NCI-H526 treated with DMSO at 0.1 percent for 48 hours (cell line): Measurements from ENCODE around the gene CYP2A6.
"Not testable (repeated sequence)": the region's sequence is repeated elsewhere in the genome, so short reads cannot be mapped to it uniquely, and the experiment has no call there.

ENCODE experiments used
- DNase-seq: peaks from one replicate; lab custom pipeline; 2025; lab: John Stamatoyannopoulos, UW

CYP2A6 gene

GRCh38 chr19:40846722-40847121 lies 3.5 kb downstream of the CYP2A6 start:
- DNase-seq = not testable (repeated sequence)

DNA sequence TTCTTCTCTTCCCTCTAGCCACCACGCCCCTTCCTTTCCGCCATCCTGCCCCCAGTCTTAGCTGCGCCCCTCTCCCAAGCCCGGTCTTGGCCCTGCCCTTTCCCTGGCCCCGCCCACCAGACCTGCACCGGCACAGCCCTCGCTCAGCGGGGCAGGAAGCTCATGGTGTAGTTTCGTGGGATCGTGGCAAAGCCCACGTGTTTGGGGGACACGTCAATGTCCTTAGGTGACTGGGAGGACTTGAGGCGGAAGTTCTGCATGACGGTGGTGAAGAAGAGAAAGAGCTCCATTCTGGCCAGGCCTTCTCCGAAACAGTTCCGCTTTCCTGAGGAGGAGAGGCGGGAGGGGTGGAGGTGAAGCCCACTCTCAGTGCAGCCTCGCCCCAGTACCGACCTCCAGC lies 6.6 kb downstream of the CYP2A6 start:
- not testable (repeated sequence) for DNase-seq

- not testable (repeated sequence) for DNase-seq
Observed at GRCh38 chr19:40842997-40843652, 7.1 kb downstream of the CYP2A6 start.

- not testable (repeated sequence) for DNase-seq
Observed at GRCh38 chr19:40842012-40842411, 8.2 kb downstream of the CYP2A6 start.

DNA sequence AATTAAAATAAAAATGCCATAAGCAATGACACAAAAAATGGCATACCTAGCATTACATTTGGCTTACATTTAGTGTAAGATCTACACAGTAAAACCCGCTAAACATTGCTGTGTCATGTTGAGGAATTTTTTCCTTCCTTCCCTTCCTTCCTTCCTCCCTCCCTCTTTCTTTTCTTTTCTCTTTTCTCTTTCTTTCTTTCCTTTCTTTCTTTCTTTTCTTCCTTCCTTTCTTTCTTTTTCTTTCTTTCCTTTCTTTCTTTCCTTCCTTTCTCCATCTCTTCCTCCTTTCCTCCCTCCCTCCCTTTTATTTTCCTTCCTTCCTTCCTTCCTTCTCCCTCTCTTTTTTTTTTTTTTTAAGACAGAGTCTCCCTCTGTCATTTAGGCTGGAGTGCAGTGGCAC lies 11.8 kb downstream of the CYP2A6 start:
- not testable (repeated sequence) for DNase-seq

GRCh38 chr19:40836754-40837429 lies 13.4 kb downstream of the CYP2A6 start:
- no peak for DNase-seq

DNA sequence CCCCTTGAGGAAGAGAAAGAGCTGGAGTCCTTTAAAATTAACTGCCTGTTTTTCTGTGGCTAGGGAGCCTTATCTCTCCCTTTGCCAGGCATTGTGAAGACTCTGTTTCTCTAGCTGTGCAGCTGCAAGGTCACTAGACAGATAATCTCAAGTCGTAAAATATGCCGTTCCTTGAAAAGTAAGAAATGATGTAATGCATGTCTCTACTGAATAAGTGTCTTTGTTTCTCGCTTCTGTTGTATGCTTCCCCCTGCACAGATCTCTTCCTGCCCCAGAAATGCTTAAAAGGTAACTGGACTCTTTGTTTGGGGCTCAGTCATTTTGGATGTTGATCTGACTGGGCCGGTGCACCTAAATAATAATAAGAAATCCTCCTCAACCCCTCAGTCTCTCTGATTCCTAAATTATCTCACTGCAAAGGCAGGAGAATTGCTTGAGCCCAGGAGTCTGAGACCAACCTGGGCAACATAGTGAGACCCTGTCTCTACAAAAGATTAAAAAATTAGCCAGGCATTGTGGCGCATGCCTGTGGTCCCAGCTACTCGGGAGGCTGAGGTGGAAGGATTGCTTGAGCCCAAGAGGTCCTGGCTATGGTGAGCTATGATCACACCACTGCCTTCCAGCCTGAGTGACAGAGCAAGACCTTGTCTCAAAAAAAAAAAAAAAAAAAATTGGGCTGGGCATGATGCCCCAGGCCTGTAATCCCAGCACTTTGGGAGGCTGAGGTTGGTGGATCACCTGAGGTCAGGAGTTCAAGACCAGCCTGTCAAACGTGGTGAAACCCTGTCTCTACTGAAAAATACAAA lies 16.3 kb downstream of the CYP2A6 start:
- DNase-seq = not testable (repeated sequence)

- DNase-seq = not testable (repeated sequence)
Observed at GRCh38 chr19:40832431-40832790, 17.8 kb downstream of the CYP2A6 start.

DNA sequence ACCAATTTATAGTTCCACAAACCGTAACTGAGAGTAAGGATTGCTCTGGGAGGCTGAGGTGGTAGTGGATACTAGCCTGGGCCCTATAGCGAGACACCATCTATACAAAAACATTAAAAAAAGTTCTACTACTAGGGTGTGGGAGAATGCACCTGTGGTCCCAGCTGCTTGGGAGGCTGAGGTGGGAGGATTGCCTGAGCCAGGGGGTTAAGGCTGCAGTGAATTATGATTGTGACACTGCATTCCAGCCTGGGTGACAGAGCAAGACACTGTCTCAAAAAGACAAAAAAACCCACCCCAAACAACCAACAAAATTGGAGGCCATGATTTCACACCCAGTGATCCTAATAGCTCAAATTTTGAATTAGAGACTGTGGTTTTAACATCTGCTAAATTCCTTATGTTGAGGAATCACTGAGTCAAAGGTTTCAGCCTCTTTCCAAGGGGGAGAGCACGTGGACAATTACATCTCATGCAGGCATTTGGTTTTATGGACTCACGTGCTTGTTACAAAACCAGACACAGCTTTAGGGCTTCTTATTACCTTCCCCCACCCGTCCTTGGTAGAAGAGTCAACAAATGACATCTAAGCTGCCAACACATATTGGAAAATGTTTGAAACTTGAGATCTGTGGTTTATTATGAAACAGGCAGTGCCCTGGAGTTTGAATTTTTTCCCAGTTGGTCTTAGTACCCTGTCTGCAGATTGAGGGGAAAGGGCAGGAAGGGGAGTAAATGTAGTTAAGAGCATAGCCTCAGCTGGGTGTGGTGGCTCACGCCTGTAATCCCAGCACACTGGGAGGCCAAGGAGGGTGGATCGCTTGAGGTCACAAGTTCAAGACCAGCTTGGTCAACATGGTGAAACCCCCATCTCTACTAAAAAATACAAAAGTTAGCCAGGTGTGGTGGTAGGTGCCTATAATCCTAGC lies 18.5 kb downstream of the CYP2A6 start:
- DNase-seq = no peak

GRCh38 chr19:40830741-40831140 lies 19.5 kb downstream of the CYP2A6 start:
- not testable (repeated sequence) for DNase-seq

GRCh38 chr19:40829205-40829604 lies 21.0 kb downstream of the CYP2A6 start:
- DNase-seq = no peak

DNA sequence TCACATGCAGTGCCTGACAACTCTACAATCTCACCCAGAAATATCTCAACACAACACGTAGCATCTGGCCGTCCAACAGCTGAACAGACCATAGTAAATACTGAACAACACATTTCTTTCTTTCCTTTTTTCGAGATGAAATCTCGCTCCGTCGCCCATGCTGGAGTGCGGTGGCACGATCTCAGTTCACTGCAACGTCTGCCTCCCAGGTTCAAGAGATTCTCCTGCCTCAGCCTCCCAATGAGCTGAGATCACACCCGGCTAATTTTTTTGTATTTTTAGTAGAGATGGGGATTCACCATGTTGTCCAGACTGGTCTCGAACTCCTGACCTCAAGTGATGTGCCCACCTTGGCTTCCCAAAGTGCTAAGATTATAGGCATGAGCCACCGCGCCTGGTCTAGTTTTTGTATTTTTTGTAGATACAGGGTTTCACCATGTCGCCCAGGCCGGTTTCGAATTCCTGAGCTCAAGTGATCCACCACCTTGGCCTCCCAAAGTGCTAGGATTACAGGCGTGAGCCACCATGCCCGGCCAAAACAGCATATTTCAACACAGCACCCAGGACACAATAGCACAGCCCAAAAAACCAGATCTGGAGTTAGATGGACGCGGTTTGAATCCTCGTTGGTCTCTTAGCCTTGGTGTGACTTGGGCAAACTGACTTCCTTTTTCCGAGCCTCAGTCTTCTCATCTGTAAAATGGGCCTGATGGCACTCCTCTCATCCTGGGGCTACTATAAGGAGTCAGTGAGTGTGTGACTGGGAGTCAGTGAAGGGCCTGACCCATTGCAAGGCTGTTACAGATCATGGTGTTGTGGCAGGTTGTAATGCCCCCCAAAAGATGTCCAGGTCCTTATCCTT lies 22.6 kb downstream of the CYP2A6 start:
- DNase-seq = no peak

DNA sequence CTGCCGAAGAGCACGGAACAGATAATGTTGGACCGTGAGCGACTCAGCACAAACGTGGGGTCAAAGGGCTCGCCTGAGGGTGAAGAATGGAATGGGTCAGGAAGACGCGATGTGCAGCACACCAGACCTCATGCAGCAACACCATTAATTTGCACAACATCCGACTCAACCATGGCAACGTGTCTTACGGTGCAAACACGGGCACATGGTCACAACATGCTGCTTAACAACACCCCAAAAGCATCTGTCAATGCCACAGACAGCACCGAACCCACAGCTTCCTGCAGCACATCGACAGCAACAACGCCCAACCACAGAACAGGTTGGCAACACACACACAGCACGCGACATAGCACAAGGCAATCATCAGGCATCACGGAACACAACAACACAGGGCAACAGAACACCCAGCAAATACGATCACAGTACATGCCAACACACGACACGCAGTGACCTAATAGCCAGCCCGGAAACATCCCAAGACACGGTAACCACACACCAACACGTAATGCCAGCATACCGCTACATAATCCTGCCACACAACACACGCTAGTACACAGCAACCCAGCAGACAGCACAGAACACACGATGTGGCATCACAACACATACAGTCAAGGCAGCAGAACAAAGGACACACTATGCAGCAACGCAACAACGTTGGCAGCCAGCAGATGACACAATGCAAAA lies 23.4 kb downstream of the CYP2A6 start:
- DNase-seq = not testable (repeated sequence)

DNA sequence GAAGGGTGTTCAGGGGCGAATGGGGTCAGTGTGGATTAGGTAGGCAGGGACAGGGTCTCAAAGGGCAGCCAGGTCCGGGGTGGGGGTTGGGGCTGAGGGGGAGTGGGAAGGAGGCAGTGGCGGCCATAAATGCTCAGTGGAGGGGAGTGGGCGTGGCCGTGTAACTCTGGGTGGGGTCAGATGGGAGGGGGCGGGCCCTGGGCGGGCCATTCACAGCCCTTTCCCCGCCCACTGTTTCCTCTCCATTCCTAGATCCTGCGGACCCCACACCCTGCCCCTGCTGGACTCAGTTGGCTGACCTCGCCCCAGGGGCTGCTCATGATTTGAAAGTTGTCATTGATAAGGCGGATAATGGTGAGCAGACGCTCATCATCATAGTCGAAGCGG lies 23.9 kb downstream of the CYP2A6 start:
- not testable (repeated sequence) for DNase-seq

DNA sequence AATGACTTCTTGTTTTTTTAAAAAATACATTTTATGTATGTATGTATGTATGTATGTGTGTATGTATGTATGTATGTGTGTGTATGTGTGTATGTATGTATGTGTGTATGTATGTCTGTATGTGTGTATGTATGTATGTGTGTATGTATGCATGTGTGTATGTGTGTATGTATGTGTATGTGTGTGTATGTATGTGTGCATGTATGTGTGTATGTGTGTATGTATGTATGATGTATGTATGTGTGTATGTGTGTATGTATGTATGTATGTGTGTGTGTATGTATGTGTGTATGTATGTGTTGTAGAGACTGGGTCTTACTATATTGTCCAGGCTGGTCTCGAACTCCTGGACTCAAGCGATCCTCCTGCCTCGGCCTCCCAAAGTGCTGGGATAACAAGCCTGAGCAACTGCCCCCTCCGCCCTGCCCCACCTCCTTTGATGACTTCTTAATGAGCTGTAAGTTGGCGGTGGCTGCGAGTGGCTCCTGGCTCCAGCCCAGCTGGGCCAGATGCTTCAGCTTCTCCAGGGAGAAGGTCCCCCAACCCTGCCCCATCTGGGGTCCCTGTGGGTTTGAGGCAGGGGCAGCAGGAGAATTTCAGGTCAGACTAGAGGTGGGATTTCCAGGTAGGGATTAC lies 24.7 kb downstream of the CYP2A6 start:
- DNase-seq = not testable (repeated sequence)

GRCh38 chr19:40824916-40825315 lies 25.3 kb downstream of the CYP2A6 start:
- not testable (repeated sequence) for DNase-seq

DNA sequence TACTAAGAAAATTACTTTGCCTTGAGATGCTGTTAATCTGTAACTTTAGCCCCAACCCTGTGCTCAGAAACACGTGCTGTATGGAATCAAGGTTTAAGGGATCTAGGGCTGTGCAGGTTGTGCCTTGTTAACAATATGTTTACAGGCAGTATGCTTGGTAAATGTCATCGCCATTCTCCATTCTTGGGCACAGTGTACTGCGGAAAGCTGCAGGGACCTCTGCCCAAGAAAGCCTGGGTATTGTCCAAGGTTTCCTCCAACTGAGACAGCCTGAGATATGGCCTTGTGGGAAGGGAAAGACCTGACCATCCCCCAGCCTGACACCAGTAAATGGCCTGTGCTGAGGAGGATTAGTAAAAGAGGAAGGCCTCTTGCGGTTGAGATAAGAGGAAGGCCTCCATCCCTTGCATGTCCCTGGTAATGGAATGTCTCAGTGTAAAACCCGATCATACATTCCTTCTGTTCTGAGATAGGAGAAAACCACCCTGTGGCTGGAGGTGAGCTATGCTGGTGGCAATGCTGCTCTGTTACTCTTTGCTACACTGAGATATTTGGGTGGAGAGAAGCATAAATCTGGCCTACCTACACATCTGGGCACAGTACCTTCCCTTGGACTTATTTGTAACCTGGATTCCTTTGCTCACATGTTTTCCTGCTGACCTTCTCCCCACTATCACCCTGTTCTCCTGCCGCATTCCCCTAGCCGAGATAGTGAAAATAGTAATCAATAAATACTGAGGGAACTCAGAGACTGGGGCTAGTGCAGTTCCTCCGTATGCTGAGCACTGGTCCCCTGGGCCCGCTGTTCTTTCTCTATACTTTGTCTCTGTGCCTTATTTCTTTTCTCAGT lies 27.3 kb downstream of the CYP2A6 start:
- DNase-seq = not testable (repeated sequence)

DNA sequence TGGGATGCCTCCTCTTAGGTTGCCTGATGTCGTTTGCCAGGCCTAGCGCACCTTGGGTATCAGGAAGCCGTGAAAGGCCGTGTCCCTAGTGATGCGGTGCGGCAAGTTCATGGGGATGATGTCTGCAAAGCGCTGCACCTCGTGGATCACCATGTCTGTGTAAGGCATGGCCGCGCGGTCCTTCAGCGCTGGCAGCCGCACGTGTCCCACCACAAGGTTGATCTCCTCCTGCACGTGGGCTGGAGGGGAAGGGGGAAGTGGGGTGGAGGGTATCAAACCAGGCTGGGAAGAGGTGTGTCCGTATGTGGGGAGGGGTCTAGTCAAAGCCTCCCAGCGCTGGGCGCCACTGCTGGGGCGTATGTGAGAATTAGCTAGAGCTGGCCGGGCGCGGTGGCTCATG lies 28.1 kb downstream of the CYP2A6 start:
- no peak for DNase-seq
